Cortex of kidney (tissue), 1 donor: Measurements from ENCODE around the gene PCDHB15.
"Not testable (repeated sequence)": the region's sequence is repeated elsewhere in the genome, so short reads cannot be mapped to it uniquely, and the experiment has no call there.

Experiments used
- DNase-seq: peaks from one replicate; lab custom pipeline; 2025; lab: John Stamatoyannopoulos, UW

PCDHB15 gene

GRCh38 chr5:141245250-141245717 is at the start of gene PCDHB15:
Gene PCDHB15 (plus strand): TSS chr5:141245395. CDS start chr5:141245579, 184 bp downstream.
- no peak for DNase-seq

DNA sequence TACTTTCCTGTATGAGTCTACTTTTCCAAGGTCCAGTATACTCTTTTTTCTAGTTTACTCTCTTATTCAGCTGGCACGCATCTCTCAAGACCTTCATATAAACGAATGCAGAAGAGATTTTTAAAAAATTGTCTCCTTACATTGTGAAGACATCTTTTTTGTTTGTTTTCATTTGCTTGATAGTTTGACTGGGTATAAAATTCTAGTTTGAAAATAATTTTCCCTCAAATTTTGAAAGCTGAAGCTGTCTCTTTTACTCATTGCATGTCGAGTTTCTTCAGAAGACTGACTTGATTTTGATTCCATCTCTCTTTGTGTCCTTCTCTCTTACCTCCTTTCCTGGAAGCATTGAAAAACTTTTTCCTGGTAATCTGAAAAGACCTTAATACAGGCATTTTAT is 48.8 kb upstream of the PCDHB15 start:
- no peak for DNase-seq

DNA sequence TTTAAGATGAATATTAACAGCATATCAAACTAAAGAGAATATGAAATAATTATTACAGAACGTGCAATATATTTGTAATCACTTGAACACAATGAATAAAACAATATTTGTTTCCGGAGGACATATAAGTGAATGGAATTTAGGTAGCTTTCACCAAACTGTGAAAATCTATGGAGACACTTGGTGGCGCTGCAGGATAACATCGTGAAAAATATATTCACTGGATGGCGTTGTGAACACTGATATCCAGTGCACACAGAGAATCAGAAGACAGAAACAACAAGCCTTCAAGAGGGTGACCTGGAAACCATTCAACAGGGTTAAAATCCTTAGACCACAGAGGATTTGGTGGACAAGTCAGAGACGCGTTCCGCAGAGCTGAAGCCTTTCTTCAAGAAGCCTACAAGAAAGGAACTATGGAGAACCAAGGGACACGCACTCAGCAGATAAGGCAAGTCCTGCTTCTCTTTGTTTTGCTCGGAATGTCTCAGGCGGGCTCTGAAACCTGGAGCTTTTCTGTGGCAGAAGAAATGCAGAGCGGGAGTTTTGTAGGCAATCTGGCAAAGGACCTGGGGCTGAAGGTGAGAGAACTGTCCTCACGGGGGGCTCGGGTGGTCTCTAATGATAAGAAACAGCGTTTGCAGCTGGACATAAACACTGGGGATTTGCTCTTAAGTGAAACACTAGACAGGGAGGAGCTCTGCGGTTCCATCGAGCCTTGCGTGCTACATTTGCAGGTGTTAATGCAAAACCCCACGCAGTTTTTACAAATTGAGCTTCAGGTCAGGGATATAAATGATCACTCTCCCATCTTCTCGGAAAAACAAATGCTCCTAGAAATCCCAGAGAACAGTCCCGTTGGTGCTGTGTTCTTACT is 45.6 kb upstream of the PCDHB15 start, which contains the start of gene PCDHB11:
TSS of gene PCDHB11 (plus strand) at position 269 of the 877 bp plus-strand sequence. CDS start at position 417, 148 bp downstream.
- DNase-seq = no peak

DNA sequence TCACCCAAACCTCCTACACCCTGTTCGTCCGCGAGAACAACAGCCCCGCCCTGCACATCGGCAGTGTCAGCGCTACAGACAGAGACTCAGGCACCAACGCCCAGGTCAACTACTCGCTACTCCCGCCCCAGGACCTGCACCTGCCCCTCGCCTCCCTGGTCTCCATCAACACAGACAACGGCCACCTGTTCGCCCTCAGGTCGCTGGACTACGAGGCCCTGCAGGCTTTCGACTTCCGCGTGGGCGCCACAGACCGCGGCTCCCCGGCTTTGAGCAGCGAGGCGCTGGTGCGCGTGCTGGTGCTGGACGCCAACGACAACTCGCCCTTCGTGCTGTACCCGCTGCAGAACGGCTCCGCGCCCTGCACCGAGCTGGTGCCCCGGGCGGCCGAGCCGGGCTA is 44.1 kb upstream of the PCDHB15 start:
- DNase-seq = not testable (repeated sequence)

DNA sequence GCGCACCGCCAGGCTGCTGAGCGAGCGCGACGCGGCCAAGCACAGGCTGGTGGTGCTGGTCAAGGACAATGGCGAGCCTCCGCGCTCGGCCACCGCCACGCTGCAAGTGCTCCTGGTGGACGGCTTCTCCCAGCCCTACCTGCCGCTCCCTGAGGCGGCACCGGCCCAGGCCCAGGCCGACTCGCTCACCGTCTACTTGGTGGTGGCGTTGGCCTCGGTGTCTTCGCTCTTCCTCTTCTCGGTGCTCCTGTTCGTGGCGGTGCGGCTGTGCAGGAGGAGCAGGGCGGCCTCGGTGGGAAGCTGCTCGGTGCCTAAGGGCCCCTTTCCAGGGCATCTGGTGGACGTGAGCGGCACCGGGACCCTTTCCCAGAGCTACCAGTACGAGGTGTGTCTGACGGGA is 43.5 kb upstream of the PCDHB15 start:
- DNase-seq = not testable (repeated sequence)

GRCh38 chr5:141208478-141208877 is 36.7 kb upstream of the PCDHB15 start, which contains the start of gene PCDHB12:
Gene PCDHB12 (plus strand): TSS chr5:141208719. CDS start chr5:141208908, 189 bp downstream.
- DNase-seq = no peak

DNA sequence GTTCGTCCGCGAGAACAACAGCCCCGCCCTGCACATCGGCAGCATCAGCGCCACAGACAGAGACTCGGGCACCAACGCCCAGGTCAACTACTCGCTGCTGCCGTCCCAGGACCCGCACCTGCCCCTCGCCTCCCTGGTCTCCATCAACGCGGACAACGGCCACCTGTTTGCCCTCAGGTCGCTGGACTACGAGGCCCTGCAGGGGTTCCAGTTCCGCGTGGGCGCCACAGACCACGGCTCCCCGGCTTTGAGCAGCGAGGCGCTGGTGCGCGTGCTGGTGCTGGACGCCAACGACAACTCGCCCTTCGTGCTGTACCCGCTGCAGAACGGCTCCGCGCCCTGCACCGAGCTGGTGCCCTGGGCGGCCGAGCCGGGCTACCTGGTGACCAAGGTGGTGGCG is 34.9 kb upstream of the PCDHB15 start:
- DNase-seq = not testable (repeated sequence)

DNA sequence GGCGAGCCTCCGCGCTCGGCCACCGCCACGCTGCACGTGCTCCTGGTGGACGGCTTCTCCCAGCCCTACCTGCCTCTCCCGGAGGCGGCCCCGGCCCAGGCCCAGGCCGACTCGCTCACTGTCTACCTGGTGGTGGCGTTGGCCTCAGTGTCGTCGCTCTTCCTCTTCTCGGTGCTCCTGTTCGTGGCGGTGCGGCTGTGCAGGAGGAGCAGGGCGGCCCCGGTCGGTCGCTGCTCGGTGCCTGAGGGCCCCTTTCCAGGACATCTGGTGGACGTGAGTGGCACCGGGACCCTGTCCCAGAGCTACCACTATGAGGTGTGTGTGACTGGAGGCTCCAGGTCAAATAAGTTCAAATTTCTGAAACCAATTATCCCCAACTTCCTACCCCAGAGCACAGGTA is 34.3 kb upstream of the PCDHB15 start:
- not testable (repeated sequence) for DNase-seq

DNA sequence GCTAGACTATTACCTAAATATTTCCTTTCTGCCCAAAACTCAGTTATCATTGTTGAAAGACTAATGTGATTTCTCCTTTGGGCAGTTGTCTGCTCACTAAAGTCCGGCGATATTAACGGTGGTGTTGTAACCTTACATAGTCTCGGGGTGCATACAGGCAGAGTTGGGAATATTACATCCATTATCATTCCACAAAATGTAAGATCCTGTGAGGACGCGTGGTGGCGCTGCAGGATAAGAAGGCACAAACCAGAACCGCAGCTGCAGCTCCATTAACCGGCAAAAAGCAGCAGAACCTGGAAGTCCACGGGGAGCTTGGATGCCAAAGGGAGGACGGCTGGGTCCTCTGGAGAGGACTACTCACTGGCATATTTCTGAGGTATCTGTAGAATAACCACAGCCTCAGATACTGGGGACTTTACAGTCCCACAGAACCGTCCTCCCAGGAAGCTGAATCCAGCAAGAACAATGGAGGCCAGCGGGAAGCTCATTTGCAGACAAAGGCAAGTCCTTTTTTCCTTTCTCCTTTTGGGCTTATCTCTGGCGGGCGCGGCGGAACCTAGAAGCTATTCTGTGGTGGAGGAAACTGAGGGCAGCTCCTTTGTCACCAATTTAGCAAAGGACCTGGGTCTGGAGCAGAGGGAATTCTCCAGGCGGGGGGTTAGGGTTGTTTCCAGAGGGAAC is 31.4 kb upstream of the PCDHB15 start, which contains the start of gene PCDHB13:
TSS of gene PCDHB13 (plus strand) at position 264 of the 684 bp plus-strand sequence. CDS start at position 469, 205 bp downstream.
- not testable (repeated sequence) for DNase-seq

DNA sequence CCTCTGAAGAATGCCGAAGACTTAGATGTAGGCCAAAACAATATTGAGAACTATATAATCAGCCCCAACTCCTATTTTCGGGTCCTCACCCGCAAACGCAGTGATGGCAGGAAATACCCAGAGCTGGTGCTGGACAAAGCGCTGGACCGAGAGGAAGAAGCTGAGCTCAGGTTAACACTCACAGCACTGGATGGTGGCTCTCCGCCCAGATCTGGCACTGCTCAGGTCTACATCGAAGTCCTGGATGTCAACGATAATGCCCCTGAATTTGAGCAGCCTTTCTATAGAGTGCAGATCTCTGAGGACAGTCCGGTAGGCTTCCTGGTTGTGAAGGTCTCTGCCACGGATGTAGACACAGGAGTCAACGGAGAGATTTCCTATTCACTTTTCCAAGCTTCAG is 30.6 kb upstream of the PCDHB15 start:
- not testable (repeated sequence) for DNase-seq

DNA sequence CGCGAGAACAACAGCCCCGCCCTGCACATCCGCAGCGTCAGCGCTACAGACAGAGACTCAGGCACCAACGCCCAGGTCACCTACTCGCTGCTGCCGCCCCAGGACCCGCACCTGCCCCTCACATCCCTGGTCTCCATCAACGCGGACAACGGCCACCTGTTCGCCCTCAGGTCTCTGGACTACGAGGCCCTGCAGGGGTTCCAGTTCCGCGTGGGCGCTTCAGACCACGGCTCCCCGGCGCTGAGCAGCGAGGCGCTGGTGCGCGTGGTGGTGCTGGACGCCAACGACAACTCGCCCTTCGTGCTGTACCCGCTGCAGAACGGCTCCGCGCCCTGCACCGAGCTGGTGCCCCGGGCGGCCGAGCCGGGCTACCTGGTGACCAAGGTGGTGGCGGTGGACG is 29.7 kb upstream of the PCDHB15 start:
- DNase-seq = not testable (repeated sequence)

GRCh38 chr5:141216035-141216434 is 29.2 kb upstream of the PCDHB15 start:
- not testable (repeated sequence) for DNase-seq

- DNase-seq = no peak
These were observed 21.9 kb upstream of the PCDHB15 start, which contains the start of gene PCDHB14 for GRCh38 chr5:141223112-141223783. Gene PCDHB14 (plus strand): TSS chr5:141223343. CDS start chr5:141223506, 163 bp downstream.

DNA sequence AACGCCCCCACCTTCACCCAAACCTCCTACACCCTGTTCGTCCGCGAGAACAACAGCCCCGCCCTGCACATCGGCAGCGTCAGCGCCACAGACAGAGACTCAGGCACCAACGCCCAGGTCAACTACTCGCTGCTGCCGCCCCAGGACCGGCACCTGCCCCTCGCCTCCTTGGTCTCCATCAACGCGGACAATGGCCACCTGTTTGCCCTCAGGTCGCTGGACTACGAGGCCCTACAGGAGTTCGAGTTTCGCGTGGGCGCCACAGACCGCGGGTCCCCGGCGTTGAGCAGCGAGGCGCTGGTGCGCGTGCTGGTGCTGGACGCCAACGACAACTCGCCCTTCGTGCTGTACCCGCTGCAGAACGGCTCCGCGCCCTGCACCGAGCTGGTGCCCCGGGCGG is 20.4 kb upstream of the PCDHB15 start:
- not testable (repeated sequence) for DNase-seq

DNA sequence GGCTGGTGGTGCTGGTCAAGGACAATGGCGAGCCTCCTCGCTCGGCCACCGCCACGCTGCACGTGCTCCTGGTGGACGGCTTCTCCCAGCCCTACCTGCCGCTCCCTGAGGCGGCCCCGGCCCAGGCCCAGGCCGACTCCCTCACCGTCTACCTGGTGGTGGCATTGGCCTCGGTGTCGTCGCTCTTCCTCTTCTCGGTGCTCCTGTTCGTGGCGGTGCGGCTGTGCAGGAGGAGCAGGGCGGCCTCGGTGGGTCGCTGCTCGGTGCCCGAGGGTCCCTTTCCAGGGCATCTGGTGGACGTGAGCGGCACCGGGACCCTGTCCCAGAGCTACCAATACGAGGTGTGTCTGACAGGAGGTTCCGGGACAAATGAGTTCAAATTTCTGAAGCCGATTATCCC is 19.8 kb upstream of the PCDHB15 start:
- DNase-seq = not testable (repeated sequence)

DNA sequence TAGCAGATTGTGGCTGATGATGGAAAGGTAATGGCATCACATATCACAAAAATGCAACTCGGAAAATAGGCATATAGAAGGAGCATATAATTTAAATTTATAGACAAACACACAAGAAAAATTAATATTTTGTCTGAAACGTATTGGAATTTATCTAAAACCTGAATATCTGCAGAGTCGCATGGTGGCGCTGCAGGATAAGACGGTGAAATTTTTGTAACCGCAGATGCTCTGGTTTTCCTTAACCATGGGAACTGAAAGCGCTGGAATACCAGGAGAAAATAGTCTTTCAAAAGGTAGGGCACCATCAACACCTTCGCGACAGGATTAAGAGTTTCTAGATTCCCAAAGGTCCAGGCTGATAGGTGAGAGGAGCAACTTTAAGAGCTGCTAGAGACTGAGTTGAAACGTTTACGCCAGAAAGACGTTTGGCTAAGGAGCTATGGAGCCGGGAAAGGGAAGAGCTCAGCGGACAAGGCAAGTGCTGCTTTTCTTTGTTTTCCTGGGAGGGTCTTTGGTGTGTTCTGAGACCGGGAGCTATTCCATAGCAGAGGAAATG is 11.0 kb upstream of the PCDHB15 start:
- no peak for DNase-seq

DNA sequence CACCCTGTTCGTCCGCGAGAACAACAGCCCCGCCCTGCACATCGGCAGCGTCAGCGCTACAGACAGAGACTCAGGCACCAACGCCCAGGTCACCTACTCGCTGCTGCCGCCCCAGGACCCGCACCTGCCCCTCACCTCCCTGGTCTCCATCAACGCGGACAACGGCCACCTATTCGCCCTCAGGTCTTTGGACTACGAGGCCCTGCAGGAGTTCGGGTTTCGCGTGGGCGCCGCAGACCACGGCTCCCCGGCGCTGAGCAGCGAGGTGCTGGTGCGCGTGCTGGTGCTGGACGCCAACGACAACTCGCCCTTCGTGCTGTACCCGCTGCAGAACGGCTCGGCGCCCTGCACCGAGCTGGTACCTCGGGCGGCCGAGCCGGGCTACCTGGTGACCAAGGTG is 9.3 kb upstream of the PCDHB15 start:
- not testable (repeated sequence) for DNase-seq

DNA sequence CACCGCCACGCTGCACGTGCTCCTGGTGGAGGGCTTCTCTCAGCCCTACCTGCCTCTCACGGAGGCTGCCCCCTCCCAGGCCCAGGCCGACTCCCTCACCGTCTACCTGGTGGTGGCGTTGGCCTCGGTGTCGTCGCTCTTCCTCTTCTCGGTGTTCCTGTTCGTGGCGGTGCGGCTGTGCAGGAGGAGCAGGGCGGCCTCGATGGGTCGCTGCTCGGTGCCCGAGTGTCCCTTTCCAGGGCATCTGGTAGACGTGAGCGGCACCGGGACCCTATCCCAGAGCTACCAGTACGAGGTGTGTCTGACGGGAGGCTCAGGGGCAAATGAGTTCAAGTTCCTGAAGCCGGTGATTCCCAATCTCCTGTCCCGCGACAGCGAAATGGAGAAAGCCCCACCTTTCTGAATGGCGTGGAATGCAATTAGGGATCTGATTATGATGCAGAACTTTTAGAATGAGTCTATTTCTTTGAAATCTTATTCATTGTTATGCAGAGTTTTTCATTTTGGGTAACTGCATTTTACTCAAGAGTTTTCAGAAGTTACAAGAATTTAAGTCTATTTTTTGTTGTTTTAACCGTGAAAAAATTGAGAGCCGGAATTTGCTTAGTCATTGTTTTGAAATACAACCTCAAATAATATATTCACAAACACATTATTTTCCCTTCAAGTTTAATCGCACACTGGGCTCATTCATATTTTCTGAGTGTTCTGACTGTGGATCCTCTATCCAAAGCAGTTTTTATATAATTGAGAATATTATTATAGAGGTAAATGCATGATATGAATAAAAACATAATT is 8.5 kb upstream of the PCDHB15 start:
- DNase-seq = no peak

DNA sequence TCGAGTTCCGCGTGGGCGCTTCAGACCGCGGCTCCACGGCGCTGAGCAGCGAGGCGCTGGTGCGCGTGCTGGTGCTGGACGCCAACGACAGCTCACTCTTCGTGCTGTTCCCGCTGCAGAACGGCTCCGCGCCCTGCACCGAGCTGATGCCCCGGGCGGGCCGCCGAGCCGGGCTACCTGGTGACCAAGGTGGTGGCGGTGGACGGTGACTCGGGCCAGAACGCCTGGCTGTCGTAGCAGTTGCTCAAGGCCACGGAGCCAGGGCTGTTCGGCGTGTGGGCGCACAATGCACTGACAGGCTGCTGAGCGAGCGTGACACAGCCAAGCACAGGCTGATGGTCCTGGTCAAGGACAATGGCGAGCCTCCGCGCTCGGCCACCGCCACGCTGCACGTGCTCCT is 3.7 kb upstream of the PCDHB15 start:
- DNase-seq = no peak

DNA sequence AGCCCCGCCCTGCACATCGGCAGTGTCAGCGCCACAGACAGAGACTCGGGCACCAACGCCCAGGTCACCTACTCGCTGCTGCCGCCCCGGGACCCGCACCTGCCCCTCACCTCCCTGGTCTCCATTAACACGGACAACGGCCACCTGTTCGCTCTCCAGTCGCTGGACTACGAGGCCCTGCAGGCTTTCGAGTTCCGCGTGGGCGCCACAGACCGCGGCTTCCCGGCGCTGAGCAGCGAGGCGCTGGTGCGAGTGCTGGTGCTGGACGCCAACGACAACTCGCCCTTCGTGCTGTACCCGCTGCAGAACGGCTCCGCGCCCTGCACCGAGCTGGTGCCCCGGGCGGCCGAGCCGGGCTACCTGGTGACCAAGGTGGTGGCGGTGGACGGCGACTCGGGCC is 1.8 kb downstream of the PCDHB15 start:
- not testable (repeated sequence) for DNase-seq

GRCh38 chr5:141247434-141247833 is 2.2 kb downstream of the PCDHB15 start:
- not testable (repeated sequence) for DNase-seq
